Smooth muscle cell (in vitro differentiated cells): ENCODE data around the gene KCNQ5. TPM values are rescaled to one million over a fixed set of nuclear protein-coding genes. Genes with fewer than 3 reads are reported as not detected.

Experiments used
- DNase-seq: peaks from one replicate; lab custom pipeline; 2025; ENCODE audit not compliant: unreplicated experiment; lab: John Stamatoyannopoulos, UW
- H2AFZ ChIP-seq: fragments of 200-600 bp; sonication (generic); 2 replicates; pipeline ENCODE4 v1.6.0; 2016; ENCODE audit warnings: antibody characterized with exemption, low read depth, mild to moderate bottlenecking
- H3F3A ChIP-seq: fragments of 200-600 bp; sonication (generic); 2 replicates; pipeline ENCODE4 v1.6.0; 2017; ENCODE audit warnings: antibody characterized with exemption, low read depth
- H3K27ac ChIP-seq: fragments of 200-600 bp; sonication (generic); 2 replicates; pipeline ENCODE4 v1.5.1; 2016; ENCODE audit warnings: low read depth, mild to moderate bottlenecking
- H3K27me3 ChIP-seq: fragments of 200-600 bp; sonication (generic); 2 replicates; pipeline ENCODE4 v1.6.1; 2016; ENCODE audit warnings: low read depth, mild to moderate bottlenecking
- H3K36me3 ChIP-seq: fragments of 200-600 bp; sonication (generic); 2 replicates; pipeline ENCODE4 v1.5.1; 2016; ENCODE audit warnings: low read depth
- H3K4me1 ChIP-seq: fragments of 200-600 bp; sonication (generic); 2 replicates; pipeline ENCODE4 v1.5.1; 2016; ENCODE audit warnings: low read depth
- H3K4me2 ChIP-seq: fragments of 200-600 bp; sonication (generic); 2 replicates; pipeline ENCODE4 v1.6.0; 2016; ENCODE audit warnings: mild to moderate bottlenecking
- H3K4me3 ChIP-seq: fragments of 200-600 bp; sonication (generic); 2 replicates; pipeline ENCODE4 v1.5.1; 2016; ENCODE audit warnings: mild to moderate bottlenecking
- H3K79me2 ChIP-seq: fragments of 200-600 bp; sonication (generic); 2 replicates; pipeline ENCODE4 v1.6.0; 2016; ENCODE audit warnings: low read depth, mild to moderate bottlenecking
- H3K9ac ChIP-seq: fragments of 200-600 bp; sonication (generic); 2 replicates; pipeline ENCODE4 v1.6.0; 2016; ENCODE audit warnings: low read depth
- H3K9me3 ChIP-seq: fragments of 200-600 bp; sonication (generic); replicated peaks from 2 replicates; pipeline ENCODE4 v1.5.1; 2016; ENCODE audit warnings: low read depth
- H4K20me1 ChIP-seq: fragments of 200-600 bp; sonication (generic); 2 replicates; pipeline ENCODE4 v1.6.0; 2016; ENCODE audit warnings: low read depth
- CTCF ChIP-seq: fragments of 200-600 bp; sonication (generic); IDR thresholded peaks from 2 replicates; pipeline ENCODE4 v1.5.1; 2017; ENCODE audit warnings: borderline replicate concordance, mild to moderate bottlenecking, antibody characterized with exemption; ENCODE audit not compliant: insufficient read depth, poor library complexity, severe bottlenecking
- WGBS: methylation state at CpG from one replicate; pipeline ENCODE4 v1.1.7; 2016; ENCODE audit warnings: low lambda C conversion rate; 5-methylcytosine and 5-hydroxymethylcytosine counted together
- polyA plus RNA-seq: library from polyadenylated mRNA; unstranded; fragments of >200 nt; fragmentation: Nextera tagmentation; extraction: Ambion mirVana; gene quantifications from 2 replicates; pipeline ENCODE4 v1.2.1, GENCODE V29; 2016
- total RNA-seq: library from RNA; depleted of rRNA; stranded (reverse); fragments of >200 nt; gene quantifications from 2 replicates; pipeline ENCODE4 v1.2.3, GENCODE V29; 2014

Gene KCNQ5
- total and polyA plus RNA-seq, 2 experiments from 2014 or later: 1.2 to 2.0 TPM

- H3K27me3 ChIP-seq: no peaks in the 10 kb centered on the region
- no peaks in the 10 kb centered on the region for H4K20me1 ChIP-seq
- H3F3A ChIP-seq: no peaks in the 10 kb centered on the region
- no peaks in the 10 kb centered on the region for H3K9me3 ChIP-seq
- no peaks in the 10 kb centered on the region for H3K4me1 ChIP-seq
- no peaks in the 10 kb centered on the region for H3K79me2 ChIP-seq
- peak overlapping the region; percentile 9 for H2AFZ ChIP-seq
- DNase-seq: no peak
- H3K36me3 ChIP-seq: no peaks in the 10 kb centered on the region
- no peak overlapping the region for H3K27ac ChIP-seq
- H3K4me2 ChIP-seq: peak overlapping the region; percentile 5
- no peak overlapping the region for H3K4me3 ChIP-seq
- no peak for TF ChIP-seq CTCF
- WGBS: 82% methylated on average over 8 of the region's 8 CpGs
- no peak overlapping the region for H3K9ac ChIP-seq
These were observed 27.4 kb downstream of the KCNQ5 start for GRCh38 chr6:72649032-72649984.

- H3K4me2 ChIP-seq: peak overlapping the region; percentile 26
- no peaks in the 10 kb centered on the region for H3K27me3 ChIP-seq
- no peaks in the 10 kb centered on the region for H4K20me1 ChIP-seq
- no peak overlapping the region for H2AFZ ChIP-seq
- no peak for TF ChIP-seq CTCF
- H3F3A ChIP-seq: no peaks in the 10 kb centered on the region
- DNase-seq: no peak
- no peaks in the 10 kb centered on the region for H3K36me3 ChIP-seq
- WGBS: 65% methylated on average over 2 of the region's 2 CpGs
- no peak overlapping the region for H3K27ac ChIP-seq
- H3K9ac ChIP-seq: no peak overlapping the region
- H3K4me1 ChIP-seq: no peaks in the 10 kb centered on the region
- H3K4me3 ChIP-seq: no peak overlapping the region
- H3K9me3 ChIP-seq: no peaks in the 10 kb centered on the region
- H3K79me2 ChIP-seq: no peaks in the 10 kb centered on the region
These were observed 28.3 kb downstream of the KCNQ5 start for GRCh38 chr6:72650081-72650745.

GRCh38 chr6:72651174-72651573 is 29.3 kb downstream of the KCNQ5 start:
- WGBS: 100% methylated on average over 1 of the region's 1 CpG
- no peak for DNase-seq
- Histone ChIP-seq H3K27ac (no peak overlapping the region), H3K27me3 (no peaks in the 10 kb centered on the region), H3K4me3 (no peak overlapping the region), H3K36me3 (no peaks in the 10 kb centered on the region), H3K4me2 (no peak overlapping the region), H3K79me2 (no peaks in the 10 kb centered on the region), H3K9ac (no peak overlapping the region), H3K9me3 (no peaks in the 10 kb centered on the region), H4K20me1 (no peaks in the 10 kb centered on the region), H2AFZ (no peak overlapping the region), H3F3A (no peaks in the 10 kb centered on the region), H3K4me1 (no peaks in the 10 kb centered on the region)
- TF ChIP-seq CTCF: no peak
